VCaP (cell line): ENCODE data around the gene ADCY6.
A peak's percentile ranks its signal among the peaks of the same experiment; 100 is the strongest.

Source experiments
- H3K27ac ChIP-seq: fragments of 450-650 bp; 2 replicates; pipeline ENCODE4 v1.5.1; 2017
- CTCF ChIP-seq: fragments of 450-650 bp; conservative IDR thresholded peaks from 2 replicates; pipeline ENCODE4 v1.5.1; 2017; ENCODE audit warnings: mild to moderate bottlenecking, moderate library complexity

Gene ADCY6

GRCh38 chr12:48780381-48781025 is 8.4 kb downstream of the ADCY6 start:
- TF ChIP-seq CTCF, result no peak
- H3K27ac ChIP-seq, result peak overlapping the region; percentile 65

- no peak for TF ChIP-seq CTCF
- H3K27ac ChIP-seq, result peak overlapping the region; percentile 65; the same call in 1 of the 2 replicates
Observed at GRCh38 chr12:48779869-48780268, 9.0 kb downstream of the ADCY6 start.

GRCh38 chr12:48777501-48778400 is 11.1 kb downstream of the ADCY6 start:
- H3K27ac ChIP-seq, result no peak overlapping the region; the same call in 1 of the 2 replicates
- TF ChIP-seq CTCF, result no peak

- no peak for TF ChIP-seq CTCF
- H3K27ac ChIP-seq, result no peak overlapping the region
Observed at GRCh38 chr12:48776956-48777355, 11.9 kb downstream of the ADCY6 start.

GRCh38 chr12:48775991-48776649 is 12.8 kb downstream of the ADCY6 start:
- H3K27ac ChIP-seq, result no peak overlapping the region
- no peak for TF ChIP-seq CTCF

- no peak for TF ChIP-seq CTCF
- no peak overlapping the region for H3K27ac ChIP-seq
Observed at GRCh38 chr12:48775299-48775698, 13.6 kb downstream of the ADCY6 start.

- no peak for TF ChIP-seq CTCF
Observed at GRCh38 chr12:48774516-48774915, 14.4 kb downstream of the ADCY6 start.

More at GRCh38 chr12:48774516-48774915, 14.4 kb downstream of the ADCY6 start:
- no peak overlapping the region for H3K27ac ChIP-seq
